K562 (cell line): Measurements from ENCODE around the gene APC2. TPM values are rescaled to one million over a fixed set of nuclear protein-coding genes. Genes with fewer than 3 reads are reported as not detected.

Experiments
- BCOR ChIP-seq: fragments of 450-650 bp; IDR thresholded peaks from 2 replicates; pipeline ENCODE4 v1.6.1; 2016
- ELF1 ChIP-seq: fragments of 200-800 bp; sonication (Bioruptor generic); IDR thresholded peaks from 2 replicates; pipeline ENCODE4 v1.6.1; 2016; ENCODE audit warnings: missing genetic modification characterization, missing compliant biosample characterization
- FOXP4 ChIP-seq: sonication (generic); formaldehyde crosslinking; IDR thresholded peaks from 2 replicates; pipeline ENCODE4 v1.8.0; 2022; ENCODE audit warnings: mild to moderate bottlenecking, missing genetic modification reagents, borderline replicate concordance
- GATA2 ChIP-seq: sonication (generic); formaldehyde crosslinking; IDR thresholded peaks from 2 replicates; pipeline ENCODE4 v1.4.0; 2020; ENCODE audit warnings: mild to moderate bottlenecking, missing genetic modification reagents
- HNRNPK ChIP-seq: fragments of 200-400 bp; formaldehyde crosslinking; IDR thresholded peaks from one replicate; pipeline ENCODE4 v1.6.1; 2018; ENCODE audit warnings: mild to moderate bottlenecking, low read depth, low read length; ENCODE audit not compliant: poor library complexity, severe bottlenecking
- MAFK ChIP-seq: IDR thresholded peaks from 2 replicates; pipeline ENCODE4 v1.6.1; 2011; ENCODE audit warnings: low read length, improper control_type of control experiment
- SIN3A ChIP-seq, 2 experiments: fragments of 150-350 bp in 1 of 2; IDR thresholded peaks; 2 replicates each; pipeline ENCODE4 v1.6.1; 2011 to 2016; ENCODE audit warnings: borderline replicate concordance in 2 of 2, low read depth in 2 of 2, low read length in 2 of 2, mild to moderate bottlenecking in 2 of 2, moderate library complexity in 2 of 2; ENCODE audit not compliant: control insufficient read depth in 1 of 2
- ZNF217 ChIP-seq: sonication (generic); formaldehyde crosslinking; IDR thresholded peaks from 2 replicates; pipeline ENCODE4 v1.8.0; 2022; ENCODE audit warnings: mild to moderate bottlenecking, missing genetic modification reagents
- ZNF507 ChIP-seq: conservative IDR thresholded peaks from 2 replicates; pipeline ENCODE4 v1.6.1; 2017; ENCODE audit warnings: missing genetic modification characterization, missing compliant biosample characterization
- polyA plus RNA-seq, 8 experiments: library from polyadenylated mRNA; depleted of rRNA in 4 of 8; stranded (reverse) in 5 of 8; unstranded in 3 of 8; fragments of >200 nt; fragmentation: Nextera tagmentation in 2 of 8; fragmentation: Illumina TruSeq in 1 of 8; extraction: Ambion mirVana in 2 of 8; extraction: Trizol in 1 of 8; gene quantifications; 2 replicates each; pipeline versions ENCODE4 v1.2.1 to v1.2.3, GENCODE V29; 2011 to 2014; ENCODE audit warnings: inconsistent platforms in 1 of 8, missing spikeins in 1 of 8
- total RNA-seq, 7 experiments: library from RNA; depleted of rRNA in 6 of 7; stranded (reverse); fragments of >200 nt in 6 of 7; fragmentation: Illumina TruSeq in 2 of 7; extraction: Trizol in 2 of 7; gene quantifications; 2 replicates each; pipeline versions ENCODE4 v1.2.1 to v1.2.3, GENCODE V29; 2011 to 2021; ENCODE audit warnings: low replicate concordance in 1 of 7
- TF ChIP-seq, protein P1 (sequence below), 2 experiments: fragments of 450-650 bp; formaldehyde crosslinking in 1 of 2; IDR thresholded peaks; 2 replicates each; pipeline versions ENCODE4 v1.4.0 to v1.6.1; 2014 to 2020; ENCODE audit warnings: mild to moderate bottlenecking in 2 of 2, borderline replicate concordance in 1 of 2, low read depth in 1 of 2
- TF ChIP-seq, protein P2 (sequence below): sonication (generic); formaldehyde crosslinking; IDR thresholded peaks from 2 replicates; pipeline ENCODE4 v1.8.1; 2023; ENCODE audit warnings: mild to moderate bottlenecking, missing genetic modification reagents

The APC2 gene
- total and polyA plus RNA-seq, 9 of the 15 experiments (the other 6 are each of a cell fraction or from before 2014, with no cell fraction given) = 0.01 to 0.40 (median 0.05) TPM; not detected in 3

DNA sequence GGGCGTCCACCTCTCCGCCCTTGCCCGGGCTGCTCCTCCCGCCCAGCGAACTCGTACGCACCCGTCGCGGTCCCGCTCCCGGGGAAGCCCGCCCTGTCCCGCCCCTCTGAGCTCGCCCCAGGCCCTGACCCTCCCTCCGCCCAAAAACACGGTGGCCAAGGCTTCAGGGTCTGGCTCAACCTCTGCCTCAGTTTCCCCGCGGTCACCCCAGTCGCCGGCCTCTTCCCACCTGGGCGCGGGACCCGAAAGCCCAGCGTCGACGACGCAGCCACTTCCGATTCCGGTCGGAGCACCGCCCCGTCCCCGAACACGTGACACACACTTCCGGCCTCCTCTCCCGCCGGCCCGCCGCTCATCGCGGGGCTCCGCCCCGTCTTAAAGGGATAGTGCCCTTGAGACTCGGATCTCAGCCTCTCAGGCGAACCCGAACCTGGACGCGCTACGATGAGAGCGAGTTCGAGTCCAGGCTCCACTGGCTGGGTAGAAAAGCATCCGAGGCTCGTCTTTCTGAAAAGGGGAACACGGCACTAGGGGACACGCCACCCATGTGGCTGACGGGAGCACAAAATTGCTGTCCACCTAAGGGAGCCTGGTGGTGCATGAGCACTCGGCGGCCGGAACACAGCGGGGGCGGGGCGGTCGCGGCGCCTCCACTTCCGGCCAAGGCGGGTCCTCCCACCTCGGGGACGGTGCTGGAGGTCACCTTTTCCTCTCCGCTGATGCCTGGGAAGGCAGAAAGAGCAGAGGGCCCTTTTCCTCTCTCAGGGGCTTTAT is 29.2 kb downstream of the APC2 start, which contains the start of gene C19orf25 (continued):
- TF ChIP-seq, protein P1, sequence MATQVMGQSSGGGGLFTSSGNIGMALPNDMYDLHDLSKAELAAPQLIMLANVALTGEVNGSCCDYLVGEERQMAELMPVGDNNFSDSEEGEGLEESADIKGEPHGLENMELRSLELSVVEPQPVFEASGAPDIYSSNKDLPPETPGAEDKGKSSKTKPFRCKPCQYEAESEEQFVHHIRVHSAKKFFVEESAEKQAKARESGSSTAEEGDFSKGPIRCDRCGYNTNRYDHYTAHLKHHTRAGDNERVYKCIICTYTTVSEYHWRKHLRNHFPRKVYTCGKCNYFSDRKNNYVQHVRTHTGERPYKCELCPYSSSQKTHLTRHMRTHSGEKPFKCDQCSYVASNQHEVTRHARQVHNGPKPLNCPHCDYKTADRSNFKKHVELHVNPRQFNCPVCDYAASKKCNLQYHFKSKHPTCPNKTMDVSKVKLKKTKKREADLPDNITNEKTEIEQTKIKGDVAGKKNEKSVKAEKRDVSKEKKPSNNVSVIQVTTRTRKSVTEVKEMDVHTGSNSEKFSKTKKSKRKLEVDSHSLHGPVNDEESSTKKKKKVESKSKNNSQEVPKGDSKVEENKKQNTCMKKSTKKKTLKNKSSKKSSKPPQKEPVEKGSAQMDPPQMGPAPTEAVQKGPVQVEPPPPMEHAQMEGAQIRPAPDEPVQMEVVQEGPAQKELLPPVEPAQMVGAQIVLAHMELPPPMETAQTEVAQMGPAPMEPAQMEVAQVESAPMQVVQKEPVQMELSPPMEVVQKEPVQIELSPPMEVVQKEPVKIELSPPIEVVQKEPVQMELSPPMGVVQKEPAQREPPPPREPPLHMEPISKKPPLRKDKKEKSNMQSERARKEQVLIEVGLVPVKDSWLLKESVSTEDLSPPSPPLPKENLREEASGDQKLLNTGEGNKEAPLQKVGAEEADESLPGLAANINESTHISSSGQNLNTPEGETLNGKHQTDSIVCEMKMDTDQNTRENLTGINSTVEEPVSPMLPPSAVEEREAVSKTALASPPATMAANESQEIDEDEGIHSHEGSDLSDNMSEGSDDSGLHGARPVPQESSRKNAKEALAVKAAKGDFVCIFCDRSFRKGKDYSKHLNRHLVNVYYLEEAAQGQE (IDR thresholded peaks at IDR 0.05; ENCODE audit: borderline replicate concordance) = peak; percentile 78
- TF ChIP-seq, protein P1 (CRISPR knock-in tag; IDR thresholded peaks at IDR 0.05; ENCODE audit: low read depth) = peak; percentile 19; the same call in 1 of the 2 replicates
- TF ChIP-seq, protein P2, sequence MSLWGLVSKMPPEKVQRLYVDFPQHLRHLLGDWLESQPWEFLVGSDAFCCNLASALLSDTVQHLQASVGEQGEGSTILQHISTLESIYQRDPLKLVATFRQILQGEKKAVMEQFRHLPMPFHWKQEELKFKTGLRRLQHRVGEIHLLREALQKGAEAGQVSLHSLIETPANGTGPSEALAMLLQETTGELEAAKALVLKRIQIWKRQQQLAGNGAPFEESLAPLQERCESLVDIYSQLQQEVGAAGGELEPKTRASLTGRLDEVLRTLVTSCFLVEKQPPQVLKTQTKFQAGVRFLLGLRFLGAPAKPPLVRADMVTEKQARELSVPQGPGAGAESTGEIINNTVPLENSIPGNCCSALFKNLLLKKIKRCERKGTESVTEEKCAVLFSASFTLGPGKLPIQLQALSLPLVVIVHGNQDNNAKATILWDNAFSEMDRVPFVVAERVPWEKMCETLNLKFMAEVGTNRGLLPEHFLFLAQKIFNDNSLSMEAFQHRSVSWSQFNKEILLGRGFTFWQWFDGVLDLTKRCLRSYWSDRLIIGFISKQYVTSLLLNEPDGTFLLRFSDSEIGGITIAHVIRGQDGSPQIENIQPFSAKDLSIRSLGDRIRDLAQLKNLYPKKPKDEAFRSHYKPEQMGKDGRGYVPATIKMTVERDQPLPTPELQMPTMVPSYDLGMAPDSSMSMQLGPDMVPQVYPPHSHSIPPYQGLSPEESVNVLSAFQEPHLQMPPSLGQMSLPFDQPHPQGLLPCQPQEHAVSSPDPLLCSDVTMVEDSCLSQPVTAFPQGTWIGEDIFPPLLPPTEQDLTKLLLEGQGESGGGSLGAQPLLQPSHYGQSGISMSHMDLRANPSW (CRISPR knock-in tag) = 0 out of 2 replicates have a peak, but pooled peaks have one; percentile 79
- TF ChIP-seq FOXP4 (CRISPR knock-in tag) (no peak), GATA2 (CRISPR knock-in tag) (no peak), SIN3A (IDR thresholded peaks at IDR 0.05; ENCODE audit: borderline replicate concordance in 2 of 2, control insufficient read depth in 1 of 2, low read depth in 2 of 2, low read length in 2 of 2) (peak; percentile 22 to 50; a peak in 2 of 4 replicates), ZNF217 (CRISPR knock-in tag) (no peak), ELF1 (tag) (peak; percentile 95), MAFK (no peak), ZNF507 (tag) (no peak), BCOR (peak; percentile 85), HNRNPK (no peak)
